SHP77 (cell line): Measurements from ENCODE around the gene EVC.
"Not testable (repeated sequence)": the region's sequence is repeated elsewhere in the genome, so short reads cannot be mapped to it uniquely, and the experiment has no call there.

Experiments
- DNase-seq, 2 experiments: peaks; one replicate each; lab custom pipeline; 2025; lab: John Stamatoyannopoulos, UW

EVC gene

GRCh38 chr4:5812506-5813229 is 101.7 kb downstream of the EVC start:
- DNase-seq = peak in 1 of 2 experiments; percentile 6

DNA sequence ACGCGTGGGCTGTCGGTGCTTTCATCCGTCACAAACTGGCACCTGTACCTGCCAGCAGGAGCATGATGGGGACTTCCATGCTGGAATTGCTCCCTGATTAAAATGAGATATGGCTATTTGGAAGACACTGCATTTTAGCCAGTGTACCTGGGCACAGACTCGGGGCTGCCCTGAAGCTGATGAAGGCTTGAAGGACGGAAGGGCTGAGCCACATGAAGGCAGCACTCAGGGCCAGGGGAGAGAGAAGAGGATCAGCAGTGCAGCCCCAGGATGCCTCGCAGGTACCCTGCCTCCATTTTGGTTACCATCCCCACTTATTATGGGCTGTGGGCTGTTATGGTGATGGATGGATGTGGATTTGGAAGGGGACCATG is 102.9 kb downstream of the EVC start:
- DNase-seq = no peak

DNA sequence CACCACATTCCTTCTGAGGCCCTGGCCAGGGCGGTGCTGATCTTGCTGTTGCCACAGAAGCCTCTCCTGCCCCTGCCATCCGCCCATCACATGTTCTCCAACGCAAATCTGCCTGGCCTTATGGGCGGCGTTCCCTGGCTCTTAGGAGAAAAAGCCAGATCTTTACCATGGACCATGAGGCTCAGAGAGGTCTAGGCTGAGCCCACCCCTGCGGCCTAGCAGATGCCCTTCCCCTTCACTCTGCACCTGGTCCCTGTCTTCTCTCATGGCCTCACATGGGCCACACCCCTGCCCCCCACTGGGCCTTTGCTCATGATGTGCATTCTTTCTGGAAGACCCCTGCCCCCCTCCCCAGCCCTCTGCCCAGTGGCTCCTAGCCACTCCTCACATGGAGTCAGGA is 103.4 kb downstream of the EVC start:
- no peak for DNase-seq

- no peak for DNase-seq
Observed at GRCh38 chr4:5815641-5816040, 104.6 kb downstream of the EVC start.

DNA sequence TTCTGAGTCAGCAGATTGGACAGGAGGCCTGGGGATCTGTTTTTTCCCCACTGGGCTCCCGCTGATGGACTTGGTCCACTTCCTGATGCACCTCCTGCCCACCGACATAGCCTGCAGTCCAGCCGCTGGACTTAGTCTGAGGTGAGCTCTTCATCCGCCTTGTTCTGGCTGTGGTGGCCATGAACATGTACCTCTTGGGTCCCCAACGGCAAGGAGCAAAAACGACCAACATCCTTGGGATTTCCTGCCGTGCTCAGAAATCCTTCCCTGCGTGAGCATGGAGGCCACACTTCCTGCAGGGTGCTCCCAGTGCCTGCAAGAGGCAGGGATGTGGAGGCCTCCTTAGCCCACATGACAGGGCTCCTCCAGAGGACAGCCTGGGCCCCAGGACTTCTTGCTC is 105.1 kb downstream of the EVC start:
- DNase-seq = no peak

DNA sequence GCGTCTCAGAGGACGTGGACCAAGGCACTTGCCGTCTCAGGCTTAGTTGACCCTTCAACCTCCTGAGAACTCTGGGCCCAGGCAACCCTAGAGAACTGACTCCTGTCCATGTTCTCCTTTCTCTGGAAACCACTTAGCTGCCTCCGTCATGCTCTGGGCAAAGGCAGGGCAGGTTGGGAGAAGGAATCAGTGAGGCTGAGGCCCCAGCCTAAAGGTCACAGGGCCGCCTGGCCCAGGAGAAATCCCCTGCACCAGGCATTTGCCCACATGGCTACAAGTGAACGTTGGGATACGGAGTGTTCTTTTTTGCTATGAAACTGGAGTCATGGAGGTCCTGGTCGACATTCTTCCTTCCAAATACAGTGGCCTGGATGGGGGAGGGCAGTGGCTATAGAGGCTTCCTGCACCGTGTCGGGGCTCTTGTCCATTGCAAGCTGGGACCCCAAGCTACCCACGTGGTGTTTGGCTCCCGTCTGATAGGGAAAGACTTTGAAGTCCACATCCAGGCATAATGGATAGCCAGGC is 105.9 kb downstream of the EVC start:
- DNase-seq = no peak

DNA sequence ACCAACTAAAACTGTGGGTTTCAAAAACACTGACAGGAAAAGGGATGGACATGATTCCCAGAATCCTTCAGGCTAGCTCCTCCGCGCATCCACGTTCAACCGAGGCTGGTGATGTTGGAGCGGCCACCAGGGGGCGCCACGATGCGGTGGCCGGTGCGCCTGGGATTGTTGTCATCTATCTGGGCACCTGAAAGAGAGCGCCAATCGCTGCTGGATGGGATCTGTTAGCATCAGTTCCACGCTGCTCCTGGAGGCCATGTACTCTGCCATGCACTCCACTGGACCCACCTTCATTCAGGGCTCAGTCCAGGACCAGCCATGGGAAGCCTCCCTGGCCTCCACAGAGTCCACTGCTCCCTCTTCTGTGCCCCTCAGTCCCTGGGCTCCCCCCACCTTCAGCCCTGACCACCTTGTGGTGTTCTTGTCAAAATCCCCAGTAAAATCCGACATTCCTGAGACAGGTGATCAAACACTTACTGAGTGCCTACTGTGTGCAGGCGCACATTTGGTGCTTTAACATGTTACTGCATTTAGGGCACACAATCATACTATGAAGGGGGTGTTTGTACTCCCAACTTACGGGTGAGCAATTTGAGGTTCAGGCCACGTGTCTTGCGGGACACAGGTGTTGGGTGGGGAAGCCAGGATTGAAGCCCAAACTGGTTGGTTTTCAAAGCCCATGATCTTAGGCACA is 110.8 kb downstream of the EVC start:
- peak in 1 of 2 experiments; percentile 12 for DNase-seq

DNA sequence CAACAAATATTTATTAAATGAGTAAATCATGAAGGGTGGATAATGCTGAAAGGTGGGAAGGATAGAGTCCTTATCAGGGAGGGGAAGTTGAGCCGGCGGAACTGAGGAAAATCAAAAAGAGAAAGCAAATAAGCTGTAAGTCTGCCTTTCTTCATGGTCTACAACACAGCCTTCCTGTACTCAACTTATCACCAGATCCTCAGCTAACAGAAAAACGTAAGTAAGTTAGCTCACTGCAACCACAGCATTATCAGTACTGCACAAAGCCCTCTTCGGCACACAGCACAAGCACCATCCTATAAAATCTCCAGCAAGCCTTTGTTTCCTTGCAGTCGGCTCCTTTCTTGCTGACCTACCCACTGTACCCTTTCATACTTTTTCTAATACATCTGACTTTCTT is 111.6 kb downstream of the EVC start:
- DNase-seq = no peak

- DNase-seq = no peak
Observed at GRCh38 chr4:5823542-5824211, 112.7 kb downstream of the EVC start.

- DNase-seq = no peak
Observed at GRCh38 chr4:5824227-5824626, 113.2 kb downstream of the EVC start.

- peak; percentile 7 to 10 for DNase-seq
Observed at GRCh38 chr4:5824635-5825034, 113.6 kb downstream of the EVC start.

GRCh38 chr4:5825321-5826041 is 114.5 kb downstream of the EVC start:
- no peak for DNase-seq

- no peak for DNase-seq
Observed at GRCh38 chr4:5826437-5827107, 115.6 kb downstream of the EVC start.

DNA sequence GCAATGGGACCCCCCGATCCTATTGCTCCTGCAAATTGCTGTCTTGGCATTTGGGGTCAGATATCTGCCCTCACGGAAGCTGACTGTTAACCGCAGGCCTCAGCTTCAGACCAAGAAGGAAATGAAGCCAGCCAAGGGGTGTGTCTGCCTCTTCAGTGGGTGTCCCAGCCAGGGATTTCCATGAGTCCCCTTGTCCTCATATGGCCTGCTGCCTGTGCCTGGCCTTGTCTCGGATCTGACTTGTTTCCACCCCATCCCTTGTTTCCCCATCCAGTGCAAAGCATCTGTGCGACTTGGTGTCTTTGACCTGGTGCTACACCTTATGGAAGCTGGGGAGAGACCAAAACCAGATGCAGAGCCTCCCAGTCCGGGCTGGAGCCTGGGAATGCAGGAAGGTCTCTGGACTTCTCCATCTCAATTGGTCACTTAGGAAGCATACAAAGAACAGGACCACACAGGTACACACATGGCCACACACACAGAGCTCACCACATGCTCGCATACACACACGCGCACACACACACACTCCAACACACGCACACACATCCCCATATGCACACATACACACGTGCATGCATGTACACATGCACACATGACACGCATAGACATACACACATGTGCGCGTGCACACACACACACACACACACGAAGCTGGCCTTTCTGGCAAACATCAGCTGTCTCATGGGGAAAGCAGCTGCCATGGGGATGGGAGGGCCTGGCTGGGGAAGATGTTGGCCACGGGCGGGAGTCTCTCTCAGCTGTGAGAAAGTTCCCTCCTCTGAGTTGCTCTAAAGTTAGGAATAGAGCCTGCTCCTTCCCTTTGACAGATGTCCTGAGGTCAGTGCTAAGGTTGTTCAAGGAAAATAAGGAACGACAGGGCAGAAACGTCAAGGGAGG is 116.4 kb downstream of the EVC start:
- no peak for DNase-seq

GRCh38 chr4:5828005-5828391 is 117.0 kb downstream of the EVC start:
- no peak for DNase-seq

GRCh38 chr4:5836943-5837342 is 125.9 kb downstream of the EVC start:
- DNase-seq = peak; percentile 42 to 51

GRCh38 chr4:5837483-5837882 is 126.5 kb downstream of the EVC start:
- DNase-seq = not testable (repeated sequence)

DNA sequence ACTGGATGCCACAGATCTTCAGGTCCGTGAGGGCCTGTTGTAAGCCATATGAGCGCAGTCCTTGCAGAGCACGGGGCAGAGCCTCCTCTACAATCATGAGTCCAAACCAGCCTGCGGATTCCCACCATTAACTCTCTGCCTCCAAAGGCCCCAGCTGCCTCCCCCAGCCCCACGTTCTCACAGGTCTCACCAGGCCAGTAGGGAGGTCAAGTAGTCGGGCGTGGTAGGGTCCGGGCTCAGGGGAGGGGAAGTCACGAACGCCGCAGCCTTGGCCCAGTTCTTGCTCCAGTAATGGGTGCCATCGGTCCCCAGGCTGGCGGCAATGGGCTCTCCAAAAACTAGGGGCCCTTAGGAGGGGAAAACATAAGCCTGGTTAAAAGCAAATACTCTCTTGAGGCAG is 128.3 kb downstream of the EVC start:
- no peak for DNase-seq

- DNase-seq = no peak
Observed at GRCh38 chr4:5839751-5840674, 129.0 kb downstream of the EVC start.

DNA sequence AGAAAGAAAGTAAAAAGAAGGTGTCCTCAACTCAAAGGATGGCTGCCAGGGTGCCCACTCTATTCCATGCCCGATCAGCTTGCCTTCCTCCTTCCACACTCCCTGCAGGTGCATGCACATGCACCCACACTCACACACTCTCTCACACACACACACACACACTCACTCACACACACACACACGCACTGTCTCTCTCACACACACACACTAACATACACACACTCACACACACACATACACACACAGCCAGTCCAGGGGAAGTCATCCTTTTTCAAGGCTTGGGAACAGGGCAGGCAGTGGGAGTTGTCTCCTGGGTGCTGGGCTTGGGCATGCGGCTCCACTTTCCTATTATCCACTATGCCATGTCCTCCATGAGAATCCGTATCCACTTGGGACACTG is 131.5 kb downstream of the EVC start:
- no peak for DNase-seq
